ENCODE data around the gene U2SURP.
A peak's percentile ranks its signal among the peaks of the same experiment; 100 is the strongest.

Gene U2SURP

GRCh38 chr3:143037867-143038266, 36.5 kb downstream of the U2SURP start:
- no peaks in the 10 kb centered on the region for H3K4me1 ChIP-seq (ENCODE audit: control insufficient read depth in 1 of 2, insufficient read depth in 2 of 2, low read length in 2 of 2)
- H2BK5ac ChIP-seq (ENCODE audit: low read depth, low read length, poor library complexity) = no peak overlapping the region
- no peak overlapping the region for H4K12ac ChIP-seq (ENCODE audit: low read depth, low read length)
- H3K27ac ChIP-seq (ENCODE audit: low read depth, low read length) = no peak overlapping the region
- H2BK12ac ChIP-seq (ENCODE audit: low read length) = no peak overlapping the region
- H3K23ac ChIP-seq (ENCODE audit: low read length) = no peak overlapping the region
- H3K27me3 ChIP-seq (ENCODE audit: insufficient read depth, low read length) = no peaks in the 10 kb centered on the region
- DNase-seq = no peak
- peaks cover 3 to 5% of the 10 kb centered on the region in 2 experiments for H3K36me3 ChIP-seq (ENCODE audit: control insufficient read depth in 1 of 2, insufficient read depth in 2 of 2, low read length in 2 of 2)
- no peak overlapping the region for H4K91ac ChIP-seq (ENCODE audit: low read depth, low read length)
- no peak overlapping the region for H3K18ac ChIP-seq (ENCODE audit: low read length)
- no peak overlapping the region for H4K8ac ChIP-seq (ENCODE audit: low read depth, low read length)
- WGBS (ENCODE audit: extremely low coverage, insufficient coverage, insufficient read length) = no CpG with 5 or more reads among the region's 2 CpGs
- H3K9ac ChIP-seq (ENCODE audit: low read length) = no peak overlapping the region
- no peaks in the 10 kb centered on the region for H3K79me2 ChIP-seq (ENCODE audit: control insufficient read depth, insufficient read depth, low read length, poor library complexity)
- H2AFZ ChIP-seq (ENCODE audit: insufficient read depth, low read length, poor library complexity) = no peak overlapping the region
- H3K4me2 ChIP-seq (ENCODE audit: low read length) = no peak overlapping the region
- H2AK5ac ChIP-seq (ENCODE audit: low read length) = no peak overlapping the region
- H3K4me3 ChIP-seq (ENCODE audit: low read depth, low read length) = no peak overlapping the region
- no peak overlapping the region for H2BK120ac ChIP-seq (ENCODE audit: insufficient read depth, low read length, poor library complexity)
- no peak overlapping the region for H3K14ac ChIP-seq (ENCODE audit: low read length)
- H3K4ac ChIP-seq (ENCODE audit: low read depth, low read length) = no peak overlapping the region
- H3K79me1 ChIP-seq (ENCODE audit: low read length) = no peaks in the 10 kb centered on the region
- no peaks in the 10 kb centered on the region for H3K9me3 ChIP-seq (ENCODE audit: insufficient read depth, low read depth, low read length)

DNA sequence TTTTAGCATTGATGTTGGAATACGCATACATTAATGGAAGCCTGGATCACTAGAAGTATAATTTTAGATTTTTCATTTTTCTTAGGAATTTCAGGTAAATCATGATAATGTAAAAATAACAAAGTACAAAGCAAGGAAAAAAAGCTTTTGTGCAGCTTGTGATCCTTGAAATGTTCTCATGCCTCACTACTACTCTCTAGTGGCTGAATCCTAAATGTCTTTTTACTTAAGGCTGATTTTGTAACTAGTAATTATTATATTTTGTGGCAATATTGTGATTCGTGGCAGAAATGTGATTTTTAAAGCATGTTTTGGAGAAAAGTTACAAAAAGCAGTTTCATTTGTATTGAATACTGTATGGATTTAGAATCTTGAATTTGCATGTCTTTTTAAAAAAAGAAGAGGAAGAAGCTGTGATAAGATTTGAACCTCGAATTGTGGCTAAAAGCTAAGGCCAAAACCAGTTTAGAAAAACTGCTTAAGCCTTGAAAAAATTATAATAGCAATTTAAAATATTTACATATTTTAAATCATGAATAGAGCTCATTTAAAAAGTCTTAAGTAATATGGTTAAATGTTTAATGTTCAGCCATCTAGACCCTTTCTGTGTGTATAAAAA, 39.0 kb downstream of the U2SURP start:
- DNase-seq = peak in 1 of 2 donors; percentile 19
- H2BK5ac ChIP-seq (ENCODE audit: low read depth, low read length, poor library complexity) = no peak overlapping the region
- H3K4me2 ChIP-seq (ENCODE audit: low read length) = no peak overlapping the region
- WGBS (ENCODE audit: extremely low coverage, insufficient coverage, insufficient read length) = no CpG with 5 or more reads among the region's 3 CpGs
- H3K4me1 ChIP-seq (ENCODE audit: control insufficient read depth in 1 of 2, insufficient read depth in 2 of 2, low read length in 2 of 2) = no peaks in the 10 kb centered on the region
- no peaks in the 10 kb centered on the region for H3K79me2 ChIP-seq (ENCODE audit: control insufficient read depth, insufficient read depth, low read length, poor library complexity)
- no peaks in the 10 kb centered on the region for H3K27me3 ChIP-seq (ENCODE audit: insufficient read depth, low read length)
- no peaks in the 10 kb centered on the region for H3K9me3 ChIP-seq (ENCODE audit: insufficient read depth, low read depth, low read length)
- no peak overlapping the region for H3K18ac ChIP-seq (ENCODE audit: low read length)
- no peak overlapping the region for H3K27ac ChIP-seq (ENCODE audit: low read depth, low read length)
- no peak overlapping the region for H3K4me3 ChIP-seq (ENCODE audit: low read depth, low read length)
- peaks cover 10% of the 10 kb centered on the region in 2 experiments for H3K36me3 ChIP-seq (ENCODE audit: control insufficient read depth in 1 of 2, insufficient read depth in 2 of 2, low read length in 2 of 2)
- H3K23ac ChIP-seq (ENCODE audit: low read length) = no peak overlapping the region
- no peak overlapping the region for H4K12ac ChIP-seq (ENCODE audit: low read depth, low read length)
- H2AFZ ChIP-seq (ENCODE audit: insufficient read depth, low read length, poor library complexity) = no peak overlapping the region
- H2BK120ac ChIP-seq (ENCODE audit: insufficient read depth, low read length, poor library complexity) = no peak overlapping the region
- H3K9ac ChIP-seq (ENCODE audit: low read length) = no peak overlapping the region
- H2AK5ac ChIP-seq (ENCODE audit: low read length) = no peak overlapping the region
- H3K14ac ChIP-seq (ENCODE audit: low read length) = no peak overlapping the region
- H3K4ac ChIP-seq (ENCODE audit: low read depth, low read length) = no peak overlapping the region
- no peaks in the 10 kb centered on the region for H3K79me1 ChIP-seq (ENCODE audit: low read length)
- H4K91ac ChIP-seq (ENCODE audit: low read depth, low read length) = no peak overlapping the region
- H2BK12ac ChIP-seq (ENCODE audit: low read length) = no peak overlapping the region
- no peak overlapping the region for H4K8ac ChIP-seq (ENCODE audit: low read depth, low read length)

- H3K27me3 ChIP-seq (ENCODE audit: insufficient read depth, low read length) = no peaks in the 10 kb centered on the region
- H3K4me3 ChIP-seq (ENCODE audit: low read depth, low read length) = no peak overlapping the region
- no peaks in the 10 kb centered on the region for H3K4me1 ChIP-seq (ENCODE audit: control insufficient read depth in 1 of 2, insufficient read depth in 2 of 2, low read length in 2 of 2)
- no peak overlapping the region for H2BK5ac ChIP-seq (ENCODE audit: low read depth, low read length, poor library complexity)
- no peak overlapping the region for H4K12ac ChIP-seq (ENCODE audit: low read depth, low read length)
- no peak overlapping the region for H2AK5ac ChIP-seq (ENCODE audit: low read length)
- H3K18ac ChIP-seq (ENCODE audit: low read length) = no peak overlapping the region
- peaks cover 6 to 10% of the 10 kb centered on the region in 2 experiments for H3K36me3 ChIP-seq (ENCODE audit: control insufficient read depth in 1 of 2, insufficient read depth in 2 of 2, low read length in 2 of 2)
- no peak overlapping the region for H4K91ac ChIP-seq (ENCODE audit: low read depth, low read length)
- H3K27ac ChIP-seq (ENCODE audit: low read depth, low read length) = no peak overlapping the region
- H3K14ac ChIP-seq (ENCODE audit: low read length) = no peak overlapping the region
- no CpG with 5 or more reads among the region's 1 CpG for WGBS (ENCODE audit: extremely low coverage, insufficient coverage, insufficient read length)
- H3K79me1 ChIP-seq (ENCODE audit: low read length) = no peaks in the 10 kb centered on the region
- H3K4ac ChIP-seq (ENCODE audit: low read depth, low read length) = no peak overlapping the region
- no peak overlapping the region for H2AFZ ChIP-seq (ENCODE audit: insufficient read depth, low read length, poor library complexity)
- H3K79me2 ChIP-seq (ENCODE audit: control insufficient read depth, insufficient read depth, low read length, poor library complexity) = no peaks in the 10 kb centered on the region
- H4K8ac ChIP-seq (ENCODE audit: low read depth, low read length) = no peak overlapping the region
- no peak overlapping the region for H3K23ac ChIP-seq (ENCODE audit: low read length)
- H3K9ac ChIP-seq (ENCODE audit: low read length) = no peak overlapping the region
- DNase-seq = no peak
- H3K9me3 ChIP-seq (ENCODE audit: insufficient read depth, low read depth, low read length) = no peaks in the 10 kb centered on the region
- H2BK12ac ChIP-seq (ENCODE audit: low read length) = no peak overlapping the region
- no peak overlapping the region for H3K4me2 ChIP-seq (ENCODE audit: low read length)
- no peak overlapping the region for H2BK120ac ChIP-seq (ENCODE audit: insufficient read depth, low read length, poor library complexity)
These were observed 40.5 kb downstream of the U2SURP start for GRCh38 chr3:143041903-143042302.

DNA sequence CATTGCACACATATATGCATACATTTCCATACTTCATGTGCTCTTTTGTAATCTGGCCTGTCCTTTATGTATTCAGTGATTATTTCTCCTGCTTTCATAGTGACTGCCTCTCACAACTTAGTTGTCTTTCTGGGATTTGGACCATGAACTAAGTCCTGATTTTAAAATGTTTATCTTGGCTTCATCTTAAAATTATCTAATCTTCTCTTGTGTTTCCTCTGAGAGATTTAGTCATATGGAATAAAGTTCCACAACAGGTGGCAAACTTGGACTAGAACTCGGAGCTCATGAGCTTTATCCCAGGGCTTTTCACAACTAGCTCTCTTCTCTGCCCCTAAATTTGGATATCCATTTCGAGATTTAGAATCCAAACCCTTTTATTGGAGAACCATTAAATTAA, 44.3 kb downstream of the U2SURP start:
- no peak overlapping the region for H4K91ac ChIP-seq (ENCODE audit: low read depth, low read length)
- H3K4me2 ChIP-seq (ENCODE audit: low read length) = no peak overlapping the region
- no peaks in the 10 kb centered on the region for H3K4me1 ChIP-seq (ENCODE audit: control insufficient read depth in 1 of 2, insufficient read depth in 2 of 2, low read length in 2 of 2)
- H3K79me1 ChIP-seq (ENCODE audit: low read length) = no peaks in the 10 kb centered on the region
- no peak overlapping the region for H2BK5ac ChIP-seq (ENCODE audit: low read depth, low read length, poor library complexity)
- no CpG with 5 or more reads among the region's 2 CpGs for WGBS (ENCODE audit: extremely low coverage, insufficient coverage, insufficient read length)
- no peaks in the 10 kb centered on the region for H3K79me2 ChIP-seq (ENCODE audit: control insufficient read depth, insufficient read depth, low read length, poor library complexity)
- no peaks in the 10 kb centered on the region for H3K9me3 ChIP-seq (ENCODE audit: insufficient read depth, low read depth, low read length)
- H2BK12ac ChIP-seq (ENCODE audit: low read length) = no peak overlapping the region
- no peak for DNase-seq
- H3K4me3 ChIP-seq (ENCODE audit: low read depth, low read length) = no peak overlapping the region
- H2AFZ ChIP-seq (ENCODE audit: insufficient read depth, low read length, poor library complexity) = no peak overlapping the region
- H3K9ac ChIP-seq (ENCODE audit: low read length) = no peak overlapping the region
- H3K36me3 ChIP-seq (ENCODE audit: control insufficient read depth in 1 of 2, insufficient read depth in 2 of 2, low read length in 2 of 2) = peaks cover 10 to 14% of the 10 kb centered on the region in 2 experiments
- H3K4ac ChIP-seq (ENCODE audit: low read depth, low read length) = no peak overlapping the region
- no peaks in the 10 kb centered on the region for H3K27me3 ChIP-seq (ENCODE audit: insufficient read depth, low read length)
- no peak overlapping the region for H2AK5ac ChIP-seq (ENCODE audit: low read length)
- no peak overlapping the region for H4K8ac ChIP-seq (ENCODE audit: low read depth, low read length)
- H3K18ac ChIP-seq (ENCODE audit: low read length) = no peak overlapping the region
- H3K27ac ChIP-seq (ENCODE audit: low read depth, low read length) = no peak overlapping the region
- H3K23ac ChIP-seq (ENCODE audit: low read length) = no peak overlapping the region
- H3K14ac ChIP-seq (ENCODE audit: low read length) = no peak overlapping the region
- H2BK120ac ChIP-seq (ENCODE audit: insufficient read depth, low read length, poor library complexity) = no peak overlapping the region
- no peak overlapping the region for H4K12ac ChIP-seq (ENCODE audit: low read depth, low read length)
